ENCODE data around the gene PDE4D.
"Not testable (repeated sequence)": the region's sequence is repeated elsewhere in the genome, so short reads cannot be mapped to it uniquely, and the experiment has no call there.

Gene PDE4D

DNA sequence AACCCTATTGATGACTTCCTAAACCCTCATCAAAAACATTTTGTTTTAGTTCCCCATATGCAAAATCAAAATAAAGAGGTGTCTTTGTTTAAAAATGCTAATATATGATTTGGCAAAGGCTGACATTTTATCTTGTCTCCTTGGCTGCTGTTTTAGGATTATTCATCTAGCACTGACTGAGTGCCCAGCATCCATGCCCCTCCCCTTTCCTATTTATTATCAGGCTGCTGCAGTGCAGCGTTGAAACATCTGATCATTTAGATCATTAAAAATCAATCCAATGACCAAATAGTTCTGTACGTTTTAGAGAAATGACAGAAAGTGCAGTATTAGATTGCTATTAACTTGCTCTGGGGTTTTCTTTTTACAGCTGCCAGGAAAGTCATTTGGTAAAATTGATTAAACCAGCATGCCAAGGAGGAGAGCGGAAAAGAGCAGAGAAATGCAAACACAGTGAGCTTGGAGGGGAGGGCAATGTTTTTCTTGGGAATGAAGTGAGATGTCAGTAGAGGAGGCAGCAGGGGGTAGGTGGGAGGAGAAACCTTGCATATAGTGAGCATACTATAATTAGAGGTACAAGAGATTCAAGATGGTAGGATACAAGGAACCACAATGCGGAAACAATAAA is 286.3 kb downstream of the PDE4D start:
- no peaks in the 10 kb centered on the region for H3K4me1 ChIP-seq
- H3K36me3 ChIP-seq = no peaks in the 10 kb centered on the region
- H3K9ac ChIP-seq = no peak overlapping the region
- H4K20me1 ChIP-seq = no peaks in the 10 kb centered on the region
- TF ChIP-seq Cebpa-rat (IDR thresholded peaks at IDR 0.05) = no peak
- no peaks in the 10 kb centered on the region for H3K9me3 ChIP-seq
- H3K27me3 ChIP-seq = no peaks in the 10 kb centered on the region
- no peak overlapping the region for H3K4me2 ChIP-seq
- H3K4me3 ChIP-seq = no peak overlapping the region
- H3K27ac ChIP-seq = no peak overlapping the region

GRCh38 chr5:59605915-59606314 is 287.6 kb downstream of the PDE4D start:
- H3K27ac ChIP-seq = no peak overlapping the region
- no peak overlapping the region for H3K4me3 ChIP-seq
- H3K9me3 ChIP-seq = no peaks in the 10 kb centered on the region
- no peak overlapping the region for H3K9ac ChIP-seq
- H4K20me1 ChIP-seq = no peaks in the 10 kb centered on the region
- no peak overlapping the region for H3K4me2 ChIP-seq
- TF ChIP-seq Cebpa-rat (IDR thresholded peaks at IDR 0.05) = no peak
- no peaks in the 10 kb centered on the region for H3K4me1 ChIP-seq
- H3K27me3 ChIP-seq = no peaks in the 10 kb centered on the region
- no peaks in the 10 kb centered on the region for H3K36me3 ChIP-seq

DNA sequence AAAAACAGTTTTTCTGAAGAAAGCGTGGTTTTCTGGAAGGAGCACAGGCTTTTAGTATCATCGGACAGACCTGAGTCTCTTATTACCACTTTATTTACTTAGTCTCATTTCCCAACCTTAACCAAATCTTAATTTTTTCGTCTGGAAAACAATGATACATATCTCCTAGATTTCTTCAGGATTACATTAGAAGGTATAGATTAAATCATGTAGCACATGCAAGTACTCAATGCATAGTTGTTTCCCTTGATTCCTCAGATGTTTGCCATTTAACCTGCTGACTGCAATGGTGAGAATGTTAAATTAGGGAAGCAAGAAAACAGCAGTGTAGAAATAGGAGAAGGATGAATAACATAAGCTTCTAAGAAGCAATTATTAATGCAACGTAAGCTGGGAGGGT is 289.4 kb downstream of the PDE4D start:
- Histone ChIP-seq H3K4me1 (no peaks in the 10 kb centered on the region), H3K9me3 (no peaks in the 10 kb centered on the region), H4K20me1 (no peaks in the 10 kb centered on the region), H3K27me3 (no peaks in the 10 kb centered on the region), H3K36me3 (no peaks in the 10 kb centered on the region), H3K4me3 (no peak overlapping the region), H3K9ac (no peak overlapping the region), H3K27ac (no peak overlapping the region), H3K4me2 (no peak overlapping the region)
- no peak for TF ChIP-seq Cebpa-rat (IDR thresholded peaks at IDR 0.05)

DNA sequence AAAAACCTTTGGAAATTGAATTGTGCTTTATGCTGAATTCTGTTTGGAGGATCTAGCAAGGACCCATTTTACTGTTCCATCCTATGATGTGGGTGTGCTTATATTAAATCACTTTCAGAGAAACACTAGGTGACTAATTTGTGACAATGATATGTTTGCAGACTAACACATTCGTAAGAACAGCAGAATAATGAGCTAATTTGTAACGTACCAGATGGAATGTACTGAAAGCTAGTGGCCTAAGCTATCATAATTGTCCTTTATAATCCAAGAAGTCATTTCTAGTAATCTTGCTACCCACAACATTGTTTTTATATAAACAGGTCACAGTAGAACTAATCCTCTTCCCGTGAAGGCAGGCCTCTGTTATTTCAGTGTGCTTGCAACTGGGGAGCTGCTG is 292.5 kb downstream of the PDE4D start:
- TF ChIP-seq Cebpa-rat (IDR thresholded peaks at IDR 0.05) = no peak
- H3K4me3 ChIP-seq = no peak overlapping the region

GRCh38 chr5:59600153-59600552 is 293.4 kb downstream of the PDE4D start:
- H3K9ac ChIP-seq = no peak overlapping the region
- TF ChIP-seq Cebpa-rat (IDR thresholded peaks at IDR 0.05) = no peak
- peaks cover 7% of the 10 kb centered on the region; the same call in 1 of the 2 replicates for H3K4me1 ChIP-seq
- no peaks in the 10 kb centered on the region for H3K9me3 ChIP-seq
- no peak overlapping the region for H3K27ac ChIP-seq
- H4K20me1 ChIP-seq = no peaks in the 10 kb centered on the region
- no peak overlapping the region for H3K4me3 ChIP-seq
- H3K36me3 ChIP-seq = no peaks in the 10 kb centered on the region
- no peaks in the 10 kb centered on the region for H3K27me3 ChIP-seq
- H3K4me2 ChIP-seq = no peak overlapping the region

More for the DNA sequence above, 292.5 kb downstream of the PDE4D start:
- H3K9ac ChIP-seq = no peak overlapping the region
- H3K9me3 ChIP-seq = no peaks in the 10 kb centered on the region
- H3K27me3 ChIP-seq = no peaks in the 10 kb centered on the region
- H4K20me1 ChIP-seq = no peaks in the 10 kb centered on the region
- no peak overlapping the region for H3K27ac ChIP-seq
- no peaks in the 10 kb centered on the region for H3K36me3 ChIP-seq
- peaks cover 7% of the 10 kb centered on the region; the same call in 1 of the 2 replicates for H3K4me1 ChIP-seq
- no peak overlapping the region for H3K4me2 ChIP-seq

GRCh38 chr5:59599729-59600128 is 293.8 kb downstream of the PDE4D start:
- no peak overlapping the region for H3K4me2 ChIP-seq
- H3K4me3 ChIP-seq = no peak overlapping the region
- H4K20me1 ChIP-seq = no peaks in the 10 kb centered on the region
- TF ChIP-seq Cebpa-rat (IDR thresholded peaks at IDR 0.05) = no peak
- peaks cover 7% of the 10 kb centered on the region; the same call in 1 of the 2 replicates for H3K4me1 ChIP-seq
- no peaks in the 10 kb centered on the region for H3K36me3 ChIP-seq
- no peak overlapping the region for H3K27ac ChIP-seq
- H3K27me3 ChIP-seq = no peaks in the 10 kb centered on the region
- H3K9me3 ChIP-seq = no peaks in the 10 kb centered on the region
- H3K9ac ChIP-seq = no peak overlapping the region

GRCh38 chr5:59598547-59598874 is 295.0 kb downstream of the PDE4D start:
- Histone ChIP-seq H4K20me1 (no peaks in the 10 kb centered on the region), H3K4me2 (peak overlapping the region; percentile 35), H3K27me3 (no peaks in the 10 kb centered on the region), H3K4me1 (peaks cover 7% of the 10 kb centered on the region; the same call in 1 of the 2 replicates), H3K27ac (no peak overlapping the region), H3K36me3 (no peaks in the 10 kb centered on the region), H3K4me3 (no peak overlapping the region), H3K9me3 (no peaks in the 10 kb centered on the region), H3K9ac (no peak overlapping the region)
- no peak for TF ChIP-seq Cebpa-rat (IDR thresholded peaks at IDR 0.05)

DNA sequence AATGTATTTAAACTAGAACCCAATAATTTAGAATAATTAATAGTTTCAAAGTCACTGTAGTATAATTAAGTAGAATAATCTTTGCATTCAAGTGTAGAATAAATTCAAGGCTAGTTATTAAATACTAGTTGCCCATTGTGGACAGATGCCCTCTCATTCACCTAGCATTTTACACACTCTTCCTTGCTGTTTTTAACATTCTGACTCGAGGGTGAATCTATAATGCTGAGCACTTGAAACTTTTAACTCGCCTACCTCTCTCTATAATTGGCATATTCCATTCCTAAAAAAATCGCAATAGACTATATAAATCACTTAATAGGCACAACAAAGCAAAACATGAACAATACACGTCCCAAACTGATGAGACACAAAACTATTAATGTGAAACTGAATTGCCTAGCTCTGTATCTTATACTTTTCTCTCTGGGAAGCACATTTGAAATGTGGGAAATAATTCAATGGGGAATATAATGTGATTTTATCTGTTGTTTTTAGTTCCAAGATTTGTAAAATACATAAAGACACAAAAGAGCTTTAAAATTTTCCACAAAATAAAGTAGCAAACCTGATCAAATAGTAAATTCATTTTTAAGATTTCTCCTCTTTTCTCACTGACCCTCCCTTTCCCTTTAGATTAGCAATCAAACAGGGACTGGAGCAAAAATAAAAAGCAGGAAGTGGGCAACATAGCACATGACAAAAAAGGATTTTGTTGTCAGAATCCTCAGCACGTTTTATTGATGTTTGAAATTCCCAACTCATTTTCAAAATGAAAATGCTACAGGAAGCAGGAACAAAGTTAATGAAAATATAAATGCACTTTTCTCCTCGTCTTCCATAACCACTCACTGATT is 295.6 kb downstream of the PDE4D start:
- Histone ChIP-seq H3K4me1 (peaks cover 7% of the 10 kb centered on the region; the same call in 1 of the 2 replicates), H3K27me3 (no peaks in the 10 kb centered on the region), H4K20me1 (no peaks in the 10 kb centered on the region), H3K27ac (no peak overlapping the region), H3K9me3 (no peaks in the 10 kb centered on the region), H3K4me3 (no peak overlapping the region), H3K9ac (no peak overlapping the region), H3K4me2 (peak overlapping the region; percentile 35), H3K36me3 (no peaks in the 10 kb centered on the region)
- TF ChIP-seq Cebpa-rat (IDR thresholded peaks at IDR 0.05) = no peak

- Histone ChIP-seq H3K4me3 (no peak overlapping the region), H3K27me3 (no peaks in the 10 kb centered on the region), H4K20me1 (no peaks in the 10 kb centered on the region), H3K4me2 (no peak overlapping the region), H3K36me3 (no peaks in the 10 kb centered on the region), H3K9me3 (no peaks in the 10 kb centered on the region), H3K4me1 (peaks cover 7% of the 10 kb centered on the region; the same call in 1 of the 2 replicates), H3K9ac (no peak overlapping the region), H3K27ac (no peak overlapping the region)
- no peak for TF ChIP-seq Cebpa-rat (IDR thresholded peaks at IDR 0.05)
Observed at GRCh38 chr5:59596586-59597350, 296.8 kb downstream of the PDE4D start.

DNA sequence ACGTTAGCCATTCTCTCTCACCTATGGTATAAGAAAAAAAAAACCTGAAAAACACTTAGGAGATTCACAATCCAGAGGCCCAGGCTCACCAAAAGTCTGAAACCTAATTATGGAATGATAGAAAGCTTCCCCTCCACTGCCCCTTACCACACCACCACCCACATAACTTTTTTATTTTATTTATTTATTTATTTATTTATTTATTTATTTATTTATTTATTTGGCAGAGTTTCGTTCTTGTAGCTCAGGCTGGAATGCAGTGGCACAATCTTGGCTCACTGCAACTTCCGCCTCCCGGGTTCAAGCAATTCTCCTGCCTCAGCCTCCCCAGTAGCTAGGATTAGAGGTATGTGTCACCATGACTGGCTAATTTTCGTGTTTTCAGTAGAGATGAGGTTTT is 299.4 kb downstream of the PDE4D start:
- not testable (repeated sequence) for H3K9ac ChIP-seq, H3K27ac ChIP-seq, H3K4me1 ChIP-seq, H3K9me3 ChIP-seq, H3K4me3 ChIP-seq, H4K20me1 ChIP-seq, H3K4me2 ChIP-seq, H3K27me3 ChIP-seq, H3K36me3 ChIP-seq
